Panc1 (cell line): ENCODE results near the gene TRAM2.

ENCODE experiments used
- CTCF ChIP-seq: fragments of 450-650 bp; IDR thresholded peaks from 2 replicates; pipeline ENCODE4 v1.5.1; 2017; ENCODE audit warnings: mild to moderate bottlenecking
- POLR2AphosphoS5 ChIP-seq: IDR thresholded peaks from 2 replicates; pipeline ENCODE4 v1.6.1; 2012; ENCODE audit warnings: mild to moderate bottlenecking, low read depth, low read length, moderate library complexity
- REST ChIP-seq, 2 experiments: IDR thresholded peaks; 2 replicates each; pipeline ENCODE4 v1.6.1; 2011 to 2012; ENCODE audit warnings: low read depth in 2 of 2, control low read depth in 1 of 2, low read length in 1 of 2, mild to moderate bottlenecking in 1 of 2, moderate library complexity in 1 of 2; ENCODE audit not compliant: insufficient read depth in 1 of 2

DNA sequence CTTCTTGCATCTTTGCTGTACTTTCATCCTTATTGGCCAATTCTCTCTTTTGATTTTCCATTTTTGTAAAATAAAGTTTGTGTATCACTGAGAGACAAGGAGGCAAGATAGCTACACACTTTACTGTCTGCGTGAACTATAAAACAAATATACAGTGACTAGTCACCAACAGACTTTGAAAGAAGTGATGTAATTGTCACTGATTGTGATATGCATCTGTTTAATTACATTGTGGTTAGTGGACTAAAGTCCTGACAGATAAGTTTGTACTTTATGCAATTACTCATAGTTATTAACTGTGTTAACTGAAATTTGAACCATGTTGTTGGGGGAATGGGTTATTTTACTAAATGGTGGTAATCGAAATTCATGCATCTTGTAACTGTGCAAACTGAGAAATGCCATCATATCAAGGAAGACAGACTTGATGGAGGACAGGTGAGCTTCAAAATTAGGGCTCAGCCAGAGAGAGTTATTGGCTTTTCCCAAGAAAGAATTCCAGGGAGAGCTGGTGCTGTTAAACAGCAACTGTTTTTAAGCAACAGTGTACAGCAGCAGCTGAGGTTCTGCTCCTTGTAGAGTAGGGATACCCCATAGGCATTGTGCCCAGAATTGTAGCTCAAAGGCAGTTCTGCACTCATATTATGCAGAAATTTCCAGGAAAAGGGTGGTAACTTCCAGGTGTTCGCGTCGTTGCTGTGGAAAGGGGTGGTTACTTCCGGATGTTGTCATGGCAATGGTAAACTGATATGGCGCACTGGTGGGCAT is 93.8 kb downstream of the TRAM2 start:
- TF ChIP-seq CTCF, result no peak
- TF ChIP-seq POLR2AphosphoS5, result no peak
- no peak for TF ChIP-seq REST (IDR thresholded peaks at IDR 0.05; ENCODE audit: insufficient read depth in 1 of 2, low read depth in 2 of 2, low read length in 1 of 2)
